Small intestine (tissue), 7 donors: ENCODE data around the gene C6orf89. TPM values are rescaled to one million over a fixed set of nuclear protein-coding genes. Genes with fewer than 3 reads are reported as not detected.
"Not testable (repeated sequence)": the region's sequence is repeated elsewhere in the genome, so short reads cannot be mapped to it uniquely, and the experiment has no call there.

ENCODE experiments used
- DNase-seq, 2 donors: peaks; one replicate each; pipeline versions ENCODE4 v3.0.0 to v3.0.0-alpha.2; 2013
- FAIRE-seq: peaks from 2 replicates; lab custom pipeline; 2012; peaks lifted over from hg19 to GRCh38; lab: Jason Lieb, UNC
- H3K27ac ChIP-seq, 3 donors: one replicate each; pipeline ENCODE4 v1.5.1; 2013; ENCODE audit warnings: low read length in 2 of 3, mild to moderate bottlenecking in 2 of 3, control low read depth in 1 of 3, inconsistent platforms in 1 of 3, low read depth in 1 of 3, moderate library complexity in 1 of 3
- H3K27me3 ChIP-seq, 3 donors: one replicate each; pipeline ENCODE4 v1.6.1; 2013; ENCODE audit warnings: low read length in 3 of 3, inconsistent platforms in 1 of 3; ENCODE audit not compliant: control insufficient read depth in 3 of 3, insufficient read depth in 3 of 3
- H3K36me3 ChIP-seq, 3 donors: one replicate each; pipeline ENCODE4 v1.6.1; 2013; ENCODE audit warnings: low read length in 3 of 3, inconsistent platforms in 1 of 3, low read depth in 1 of 3, mild to moderate bottlenecking in 1 of 3, moderate library complexity in 1 of 3; ENCODE audit not compliant: control insufficient read depth in 3 of 3, insufficient read depth in 2 of 3
- H3K4me1 ChIP-seq, 3 donors: one replicate each; pipeline ENCODE4 v1.6.1; 2013; ENCODE audit warnings: low read length in 2 of 3, inconsistent platforms in 1 of 3, low read depth in 1 of 3, mild to moderate bottlenecking in 1 of 3, moderate library complexity in 1 of 3; ENCODE audit not compliant: control insufficient read depth in 3 of 3, insufficient read depth in 2 of 3
- H3K4me3 ChIP-seq, 3 donors: one replicate each; pipeline ENCODE4 v1.5.1; 2013; ENCODE audit warnings: low read length in 3 of 3, control low read depth in 1 of 3, inconsistent platforms in 1 of 3, low read depth in 1 of 3, mild to moderate bottlenecking in 1 of 3, moderate library complexity in 1 of 3
- H3K9me3 ChIP-seq, 2 donors: one replicate each; pipeline ENCODE4 v1.6.1; 2013; ENCODE audit warnings: low read depth in 1 of 2, low read length in 1 of 2; ENCODE audit not compliant: control insufficient read depth in 2 of 2, insufficient read depth in 1 of 2
- WGBS, 3 donors: extraction: QIAGEN DNeasy Blood & Tissue Kit; methylation state at CpG; one replicate each; pipeline ENCODE4 v1.1.7; 2013; 5-methylcytosine and 5-hydroxymethylcytosine counted together
- polyA plus RNA-seq, 4 donors: library from polyadenylated mRNA; stranded (reverse) in 3 of 4; unstranded in 1 of 4; fragments of 200-250 nt in 3 of 4; fragments of 120-200 nt in 1 of 4; gene quantifications; one replicate each; pipeline versions ENCODE4 v1.2.1 to v1.2.3, GENCODE V29; 2013
- donor health status: healthy with polysubstance abuse.
- donor health status: control.
- donor health status: control.
- donor health status: Bipolar disorder and iron deficiency.
- donor health status: healthy.

The C6orf89 gene
- polyA plus RNA-seq, 4 donors = 6.5 to 38.7 (median 18.8) TPM

- H3K4me3 ChIP-seq = no peak overlapping the region
- peaks cover 0 to 2% of the 10 kb centered on the region in 2 donors for H3K9me3 ChIP-seq
- H3K27me3 ChIP-seq = no peaks in the 10 kb centered on the region
- DNase-seq = no peak
- FAIRE-seq = no peak
- 51 to 66% (median 56%) methylated on average over 5 of the region's 5 CpGs for WGBS, 3 donors
- H3K27ac ChIP-seq = no peak overlapping the region
- H3K36me3 ChIP-seq = no peaks in the 10 kb centered on the region
- no peaks in the 10 kb centered on the region for H3K4me1 ChIP-seq
These were observed 58.9 kb downstream of the C6orf89 start for GRCh38 chr6:36944650-36945049.

- WGBS, 3 donors = 81 to 88% (median 86%) methylated on average over 4 of the region's 4 CpGs
- FAIRE-seq = no peak
- Histone ChIP-seq H3K27ac (no peak overlapping the region), H3K9me3 (peaks cover 0 to 2% of the 10 kb centered on the region in 2 donors), H3K27me3 (no peaks in the 10 kb centered on the region), H3K36me3 (no peaks in the 10 kb centered on the region), H3K4me1 (no peaks in the 10 kb centered on the region), H3K4me3 (no peak overlapping the region)
- DNase-seq = no peak
These were observed 59.5 kb downstream of the C6orf89 start for GRCh38 chr6:36945301-36945700.

GRCh38 chr6:36946526-36946925, 60.8 kb downstream of the C6orf89 start:
- no peak for FAIRE-seq
- Histone ChIP-seq H3K27me3 (no peaks in the 10 kb centered on the region), H3K4me1 (no peaks in the 10 kb centered on the region), H3K36me3 (no peaks in the 10 kb centered on the region), H3K4me3 (no peak overlapping the region), H3K27ac (no peak overlapping the region), H3K9me3 (no peaks in the 10 kb centered on the region)
- 83 to 84% (median 84%) methylated on average over 4 of the region's 4 CpGs for WGBS, 3 donors
- DNase-seq = no peak

GRCh38 chr6:36947570-36948351, 62.0 kb downstream of the C6orf89 start:
- Histone ChIP-seq H3K9me3 (no peaks in the 10 kb centered on the region), H3K36me3 (no peaks in the 10 kb centered on the region), H3K4me1 (no peaks in the 10 kb centered on the region), H3K4me3 (no peak overlapping the region), H3K27ac (no peak overlapping the region), H3K27me3 (no peaks in the 10 kb centered on the region)
- FAIRE-seq = no peak
- WGBS, 3 donors = 69 to 82% (median 77%) methylated on average over 12 of the region's 12 CpGs
- no peak for DNase-seq

GRCh38 chr6:36949076-36949475, 63.3 kb downstream of the C6orf89 start:
- not testable (repeated sequence) for H3K36me3 ChIP-seq, H3K4me3 ChIP-seq, H3K27ac ChIP-seq, H3K27me3 ChIP-seq, H3K9me3 ChIP-seq, DNase-seq, H3K4me1 ChIP-seq, FAIRE-seq
- WGBS, 3 donors = 91 to 94% (median 91%) methylated on average over 9 of the region's 9 CpGs

- Histone ChIP-seq H3K36me3 (no peaks in the 10 kb centered on the region), H3K9me3 (no peaks in the 10 kb centered on the region), H3K27me3 (no peaks in the 10 kb centered on the region), H3K27ac (no peak overlapping the region), H3K4me1 (no peaks in the 10 kb centered on the region), H3K4me3 (no peak overlapping the region)
- DNase-seq (no peak), FAIRE-seq (no peak)
- WGBS, 3 donors = 80 to 88% (median 82%) methylated on average over 3 of the region's 3 CpGs
These were observed 63.9 kb downstream of the C6orf89 start for GRCh38 chr6:36949636-36950035.

- DNase-seq = no peak
- H3K9me3 ChIP-seq = no peaks in the 10 kb centered on the region
- no peaks in the 10 kb centered on the region for H3K27me3 ChIP-seq
- H3K4me1 ChIP-seq = no peaks in the 10 kb centered on the region
- 79 to 100% (median 84%) methylated on average over 1 of the region's 1 CpG for WGBS, 3 donors
- no peak for FAIRE-seq
- H3K36me3 ChIP-seq = no peaks in the 10 kb centered on the region
- no peak overlapping the region for H3K4me3 ChIP-seq
- no peak overlapping the region for H3K27ac ChIP-seq
These were observed 68.1 kb downstream of the C6orf89 start for GRCh38 chr6:36953931-36954261.

- no peaks in the 10 kb centered on the region for H3K36me3 ChIP-seq
- no peaks in the 10 kb centered on the region for H3K4me1 ChIP-seq
- 64 to 82% (median 82%) methylated on average over 14 of the region's 14 CpGs for whole genome bisulfite sequencing, 3 donors
- FAIRE-seq = no peak
- H3K27ac ChIP-seq = no peak within 1 kb of the TSS
- H3K9me3 ChIP-seq = no peaks in the 10 kb centered on the region
- H3K27me3 ChIP-seq = no peaks in the 10 kb centered on the region
- H3K4me3 ChIP-seq = no peak within 1 kb of the TSS
- no peak for DNase-seq
These were observed 68.6 kb downstream of the C6orf89 start, which contains the start of gene PI16 for GRCh38 chr6:36954262-36954931. PI16 (plus strand) TSS chr6:36954738; CDS start chr6:36954761, 23 bp downstream.
